ENCODE measurements around the gene RASSF1. TPM values are rescaled to one million over a fixed set of nuclear protein-coding genes. Genes with fewer than 3 reads are reported as not detected.

RASSF1 gene
- total and polyA plus RNA-seq, 2 donors (not counting 3 experiments of a cell fraction or from before 2014, with no cell fraction given), result 31.9 to 59.7 TPM

GRCh38 chr3:50333744-50334328 is 6.8 kb downstream of the RASSF1 start:
- CTCF ChIA-PET, result interaction anchor here (1.3 to 5.0 kb wide), 2 partner anchors 10 to 14 kb away, joined by 4 to 66 read pairs; partner anchors contain the start of gene HYAL2
- peak; percentile 93 for FAIRE-seq
- intact Hi-C loops (cut with micrococcal nuclease) (loop anchor here (1.0 kb wide), 1 partner anchor 11 kb away; no protein-coding TSS in a partner anchor), dilution Hi-C loops (cut with MboI; ENCODE audit: extremely low pct_ligation_motif_present, low sequenced_read_pairs) (no loop called here)
- POLR2A ChIA-PET, result interaction anchor here (1.2 to 6.1 kb wide), 2 partner anchors 12 to 70 kb away, joined by 3 to 38 read pairs; partner anchors contain the start of gene HYAL2
- peak; percentile 21 for TF ChIP-seq POLR2AphosphoS5 (IDR thresholded peaks at IDR 0.05; ENCODE audit: insufficient read depth, low read depth, low read length)
- TF ChIP-seq JUN (IDR thresholded peaks at IDR 0.05; ENCODE audit: borderline replicate concordance, insufficient read depth, insufficient read length, low read depth), result peak; percentile 22
- no peak for TF ChIP-seq EZH2 (IDR thresholded peaks at IDR 0.05; ENCODE audit: borderline replicate concordance, low read depth, low read length, severe bottlenecking)
- Histone ChIP-seq H3K4me1 (ENCODE audit: control insufficient read depth, extremely low read depth, insufficient read depth, low read length) (peaks cover 36% of the 10 kb centered on the region), H2AFZ (ENCODE audit: low read depth, low read length) (no peak overlapping the region), H3K9ac (replicated peaks; ENCODE audit: extremely low read depth, insufficient read depth, low read length) (peak overlapping the region; percentile 78), H3K9me1 (replicated peaks; ENCODE audit: control insufficient read depth, extremely low read depth, insufficient read depth, low read length) (no peaks in the 10 kb centered on the region), H4K20me1 (replicated peaks; ENCODE audit: control insufficient read depth, extremely low read depth, insufficient read depth, low read length) (no peaks in the 10 kb centered on the region), H3K79me2 (ENCODE audit: control insufficient read depth, insufficient read depth, low read length) (peaks cover 60% of the 10 kb centered on the region), H3K27me3 (ENCODE audit: control insufficient read depth in 2 of 2, insufficient read depth in 2 of 2, low read length in 2 of 2) (no peaks in the 10 kb centered on the region), H3K9me3 (replicated peaks; ENCODE audit: control insufficient read depth, insufficient read depth, low read length) (no peaks in the 10 kb centered on the region), H3K36me3 (ENCODE audit: control insufficient read depth in 2 of 2, extremely low read depth in 1 of 2, insufficient read depth in 2 of 2, low read length in 2 of 2) (peaks cover 20 to 29% of the 10 kb centered on the region in 2 experiments), H3K4me2 (ENCODE audit: insufficient read depth, low read length) (peak overlapping the region; percentile 93), H3K4me3 (replicated peaks in 1 of 3; ENCODE audit: insufficient read depth in 1 of 3, low read depth in 1 of 3, low read length in 3 of 3) (peak overlapping the region in 1 of 3 experiments; percentile 24), H3K27ac (ENCODE audit: insufficient read depth, low read depth, low read length) (peak overlapping the region; percentile 95)
- DNase-seq (ENCODE audit: low read depth, low spot score), result peak; percentile 86
- TSS peak; percentile 13 for BruUV-seq (replicated peaks)

DNA sequence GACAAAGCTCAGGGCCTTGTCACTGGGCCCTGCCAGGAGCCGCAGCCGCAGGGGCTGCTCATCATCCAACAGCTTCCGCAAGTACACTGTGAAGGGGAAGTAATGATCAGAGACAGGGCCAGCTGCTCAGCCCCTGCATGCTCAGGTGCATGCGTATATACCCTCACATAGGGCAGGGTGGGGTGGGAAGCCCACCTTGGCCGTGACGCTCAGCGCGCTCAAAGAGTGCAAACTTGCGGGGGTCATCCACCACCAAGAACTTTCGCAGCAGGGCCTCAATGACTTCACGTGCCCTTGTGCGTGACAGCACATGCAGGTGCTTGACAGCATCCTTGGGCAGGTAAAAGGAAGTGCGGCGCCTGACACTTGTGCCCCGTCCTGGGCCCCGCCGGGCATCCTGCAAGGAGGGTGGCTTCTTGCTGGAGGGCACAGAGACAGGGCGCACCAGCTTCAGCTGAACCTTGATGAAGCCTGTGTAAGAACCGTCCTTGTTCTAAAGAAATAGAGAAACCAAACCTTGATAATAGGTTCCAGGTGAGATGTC is 9.2 kb downstream of the RASSF1 start:
- Histone ChIP-seq H3K27ac (ENCODE audit: insufficient read depth, low read depth, low read length) (no peak overlapping the region), H3K9me1 (replicated peaks; ENCODE audit: control insufficient read depth, extremely low read depth, insufficient read depth, low read length) (no peaks in the 10 kb centered on the region), H3K4me3 (replicated peaks in 1 of 3; ENCODE audit: insufficient read depth in 1 of 3, low read depth in 1 of 3, low read length in 3 of 3) (no peak overlapping the region), H3K4me1 (ENCODE audit: control insufficient read depth, extremely low read depth, insufficient read depth, low read length) (peaks cover 41% of the 10 kb centered on the region), H3K9ac (replicated peaks; ENCODE audit: extremely low read depth, insufficient read depth, low read length) (no peak overlapping the region), H3K27me3 (ENCODE audit: control insufficient read depth in 2 of 2, insufficient read depth in 2 of 2, low read length in 2 of 2) (no peaks in the 10 kb centered on the region), H4K20me1 (replicated peaks; ENCODE audit: control insufficient read depth, extremely low read depth, insufficient read depth, low read length) (no peaks in the 10 kb centered on the region), H3K4me2 (ENCODE audit: insufficient read depth, low read length) (no peak overlapping the region), H3K36me3 (ENCODE audit: control insufficient read depth in 2 of 2, extremely low read depth in 1 of 2, insufficient read depth in 2 of 2, low read length in 2 of 2) (peaks cover 20 to 29% of the 10 kb centered on the region in 2 experiments), H2AFZ (ENCODE audit: low read depth, low read length) (no peak overlapping the region), H3K79me2 (ENCODE audit: control insufficient read depth, insufficient read depth, low read length) (peaks cover 66% of the 10 kb centered on the region), H3K9me3 (replicated peaks; ENCODE audit: control insufficient read depth, insufficient read depth, low read length) (no peaks in the 10 kb centered on the region)
- no TSS peak for BruUV-seq (replicated peaks)
- DNase-seq (ENCODE audit: low read depth, low spot score) (no peak), FAIRE-seq (no peak)
- TF ChIP-seq JUN (IDR thresholded peaks at IDR 0.05; ENCODE audit: borderline replicate concordance, insufficient read depth, insufficient read length, low read depth) (no peak), FOS (IDR thresholded peaks at IDR 0.05; ENCODE audit: borderline replicate concordance, insufficient read depth, low read length) (no peak), GATA2 (IDR thresholded peaks at IDR 0.05; ENCODE audit: insufficient read depth, insufficient read length, low read depth, low read length) (no peak)
- TF ChIP-seq, protein P1, sequence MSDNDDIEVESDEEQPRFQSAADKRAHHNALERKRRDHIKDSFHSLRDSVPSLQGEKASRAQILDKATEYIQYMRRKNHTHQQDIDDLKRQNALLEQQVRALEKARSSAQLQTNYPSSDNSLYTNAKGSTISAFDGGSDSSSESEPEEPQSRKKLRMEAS (IDR thresholded peaks at IDR 0.05; ENCODE audit: insufficient read depth, insufficient read length), result no peak
- ChIA-PET POLR2A (no interaction called here), CTCF (no interaction called here)
- intact Hi-C loops (cut with micrococcal nuclease) (no loop called here), dilution Hi-C loops (cut with MboI; ENCODE audit: extremely low pct_ligation_motif_present, low sequenced_read_pairs) (no loop called here)

Measured in endothelial cell of umbilical vein (primary cell).